C4-2B (cell line): ENCODE data around the gene CAMTA1.

Experiments used
- ZFX ChIP-seq: fragments of 450-650 bp; IDR thresholded peaks from 2 replicates; pipeline ENCODE4 v1.6.1; 2017
- TF ChIP-seq, protein P1 (sequence below): fragments of 450-650 bp; conservative IDR thresholded peaks from 2 replicates; pipeline ENCODE4 v1.5.1; 2017; ENCODE audit warnings: mild to moderate bottlenecking

DNA sequence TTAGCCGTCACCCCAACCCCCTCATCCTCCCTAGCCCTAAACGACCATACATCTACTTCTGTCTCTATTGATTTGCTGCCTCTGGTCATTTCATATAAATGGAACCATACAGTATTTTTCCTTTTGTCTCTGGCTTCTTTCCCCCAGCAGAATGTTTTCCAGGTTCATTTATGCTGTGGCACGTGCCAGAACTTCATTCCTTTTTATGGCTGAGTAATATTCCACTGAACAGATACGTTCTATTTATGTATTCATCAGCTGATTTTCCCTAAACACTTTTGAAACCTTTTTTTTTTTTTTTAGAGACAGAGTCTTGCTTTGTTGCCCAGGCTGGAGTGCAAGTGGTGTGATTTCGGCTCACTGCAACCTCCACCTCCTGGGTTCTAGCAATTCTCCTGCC, 181.1 kb downstream of the CAMTA1 start:
- TF ChIP-seq, protein P1, sequence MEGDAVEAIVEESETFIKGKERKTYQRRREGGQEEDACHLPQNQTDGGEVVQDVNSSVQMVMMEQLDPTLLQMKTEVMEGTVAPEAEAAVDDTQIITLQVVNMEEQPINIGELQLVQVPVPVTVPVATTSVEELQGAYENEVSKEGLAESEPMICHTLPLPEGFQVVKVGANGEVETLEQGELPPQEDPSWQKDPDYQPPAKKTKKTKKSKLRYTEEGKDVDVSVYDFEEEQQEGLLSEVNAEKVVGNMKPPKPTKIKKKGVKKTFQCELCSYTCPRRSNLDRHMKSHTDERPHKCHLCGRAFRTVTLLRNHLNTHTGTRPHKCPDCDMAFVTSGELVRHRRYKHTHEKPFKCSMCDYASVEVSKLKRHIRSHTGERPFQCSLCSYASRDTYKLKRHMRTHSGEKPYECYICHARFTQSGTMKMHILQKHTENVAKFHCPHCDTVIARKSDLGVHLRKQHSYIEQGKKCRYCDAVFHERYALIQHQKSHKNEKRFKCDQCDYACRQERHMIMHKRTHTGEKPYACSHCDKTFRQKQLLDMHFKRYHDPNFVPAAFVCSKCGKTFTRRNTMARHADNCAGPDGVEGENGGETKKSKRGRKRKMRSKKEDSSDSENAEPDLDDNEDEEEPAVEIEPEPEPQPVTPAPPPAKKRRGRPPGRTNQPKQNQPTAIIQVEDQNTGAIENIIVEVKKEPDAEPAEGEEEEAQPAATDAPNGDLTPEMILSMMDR: no peak
- no peak for TF ChIP-seq ZFX
